ENCODE measurements around the gene TWIST2.
A peak's percentile ranks its signal among the peaks of the same experiment; 100 is the strongest.

Gene TWIST2

DNA sequence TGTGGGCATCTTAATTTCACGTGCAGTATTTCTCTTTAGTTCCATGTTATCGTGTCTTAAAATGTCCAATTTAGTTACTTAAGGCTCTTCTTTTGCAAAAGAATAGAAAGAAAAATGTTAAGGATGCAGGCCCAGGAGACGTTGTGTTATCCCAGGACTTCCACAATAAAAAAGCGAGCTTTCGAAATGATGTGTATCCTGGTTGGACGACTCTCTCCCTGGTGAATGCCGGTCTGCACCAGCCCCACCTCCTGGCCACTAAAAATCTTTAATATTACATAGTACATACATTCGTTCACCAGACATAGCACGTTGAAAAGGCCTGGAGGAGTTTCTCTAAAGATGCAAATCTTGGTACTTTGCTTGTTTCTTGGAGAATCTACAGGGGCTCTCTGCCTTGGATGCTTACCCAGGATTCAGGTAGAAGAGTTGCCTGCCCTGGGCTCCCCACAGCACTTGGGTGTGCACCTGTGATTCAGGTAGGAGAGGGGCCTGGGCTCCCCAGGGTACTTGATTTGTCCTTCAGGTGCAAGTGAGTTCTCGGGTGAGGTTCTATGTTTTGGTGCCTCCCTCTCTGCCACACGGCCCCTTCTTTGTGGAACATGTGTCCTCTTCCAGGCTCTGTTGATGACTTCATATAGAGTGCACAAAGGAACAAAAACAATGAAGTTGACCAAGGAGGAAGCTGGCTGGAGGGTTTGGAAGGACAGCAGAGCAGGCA is 26.6 kb downstream of the TWIST2 start:
- DNase-seq: no peak

DNA sequence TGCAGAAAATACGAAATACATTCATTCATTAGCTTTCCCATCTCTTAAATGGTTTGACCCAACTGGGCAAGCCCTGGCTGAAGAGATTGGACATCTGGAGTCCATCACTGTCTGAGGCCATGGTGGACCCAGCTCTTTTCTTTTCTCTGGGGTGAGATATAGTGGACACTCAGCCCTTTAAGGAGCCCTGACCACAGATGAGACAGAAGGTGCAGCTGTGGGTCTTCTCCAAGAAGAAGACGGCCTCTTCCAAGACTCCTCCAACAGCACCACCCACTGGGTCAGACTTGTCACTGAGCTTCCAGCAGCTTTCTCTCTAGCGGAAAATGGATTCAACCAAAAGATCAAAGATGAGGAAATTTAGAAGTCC is 27.2 kb downstream of the TWIST2 start:
- DNase-seq: no peak

DNA sequence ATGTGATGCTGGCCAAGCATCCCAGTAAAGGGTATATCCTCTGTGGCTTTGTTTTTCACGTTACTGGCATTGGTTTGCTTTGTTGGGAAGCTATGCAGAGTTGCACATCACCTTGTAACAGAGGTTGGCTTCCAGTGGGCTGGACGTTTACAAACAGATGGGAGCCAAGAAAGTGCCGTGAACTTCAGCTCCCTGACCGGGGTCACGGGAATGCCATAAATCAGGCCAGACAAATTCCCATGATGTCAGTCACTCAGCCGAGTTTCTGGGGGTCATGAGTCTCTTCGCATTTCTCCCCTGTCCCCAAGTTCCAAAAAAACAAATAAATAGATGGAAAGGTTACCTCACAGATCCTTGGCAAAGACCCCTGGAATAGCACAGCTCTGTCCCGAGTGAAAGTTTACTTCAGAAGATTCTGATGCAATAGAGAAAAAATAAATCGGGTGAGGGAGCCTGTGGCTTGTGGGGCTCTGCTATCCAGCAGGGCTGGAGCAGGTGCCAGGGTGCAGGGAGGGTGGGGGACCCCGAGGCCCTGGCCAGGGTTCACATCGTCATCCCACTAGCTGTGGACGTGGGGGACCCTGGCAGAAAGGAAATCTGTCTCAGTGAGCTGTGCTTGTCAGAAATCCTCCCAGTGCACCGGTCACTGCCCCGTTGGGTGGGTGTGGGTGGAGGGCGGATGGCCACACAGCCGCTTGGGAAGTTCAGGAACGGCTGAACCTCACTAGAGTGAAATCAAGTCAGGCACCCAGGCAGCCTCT is 27.8 kb downstream of the TWIST2 start:
- DNase-seq: no peak

DNA sequence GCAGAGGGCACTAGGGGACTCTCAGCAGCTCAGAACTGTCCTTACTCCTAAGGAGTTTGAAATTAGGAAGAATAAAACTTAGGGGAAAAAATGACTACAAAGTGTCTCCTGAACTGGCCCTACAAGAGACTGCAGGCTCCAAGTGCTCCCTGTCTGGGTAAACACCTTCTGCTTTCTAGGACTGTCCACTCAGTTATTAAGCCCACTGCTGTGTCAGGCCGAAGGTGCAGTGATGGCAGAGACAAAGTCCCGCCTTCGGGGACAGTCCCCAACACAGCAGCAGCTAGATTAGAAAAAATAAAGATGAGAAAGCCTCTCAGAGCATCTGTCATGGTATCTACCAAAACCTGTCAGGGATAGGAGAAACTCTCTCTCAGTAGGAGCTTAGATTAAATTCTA is 28.3 kb downstream of the TWIST2 start:
- no peak for DNase-seq

DNA sequence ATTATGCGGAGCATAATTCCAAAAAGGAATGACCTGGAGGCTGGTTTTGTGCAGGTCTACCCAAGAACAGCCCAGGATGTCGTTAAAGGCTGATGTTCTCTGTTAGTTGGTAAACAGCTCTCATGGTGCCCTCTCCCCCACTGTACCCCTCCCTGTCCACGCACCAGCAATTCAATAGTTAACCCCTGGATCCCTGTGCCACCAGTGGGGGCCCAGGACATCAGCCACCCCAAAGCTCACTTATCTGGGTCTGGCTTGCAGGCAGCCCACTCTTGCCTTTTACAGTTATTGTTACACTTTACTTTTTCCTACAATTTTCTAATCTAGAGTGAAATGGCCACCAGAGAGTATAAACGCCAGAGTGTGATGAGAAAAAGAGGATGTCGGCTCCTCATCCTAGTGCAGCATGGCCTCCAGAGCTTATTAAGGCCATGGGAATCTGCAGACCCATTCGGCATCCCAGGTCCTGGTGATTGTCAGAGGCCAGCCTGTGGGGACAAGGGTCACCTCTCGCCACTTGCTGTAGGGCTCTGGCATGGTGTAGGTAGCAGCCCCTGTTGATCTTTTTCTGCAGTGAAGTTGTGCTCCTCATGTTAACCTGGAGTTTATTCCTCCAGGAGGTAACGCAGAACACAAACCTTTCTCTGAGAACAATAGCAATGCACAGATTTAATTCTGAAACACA is 30.3 kb downstream of the TWIST2 start:
- DNase-seq: no peak

DNA sequence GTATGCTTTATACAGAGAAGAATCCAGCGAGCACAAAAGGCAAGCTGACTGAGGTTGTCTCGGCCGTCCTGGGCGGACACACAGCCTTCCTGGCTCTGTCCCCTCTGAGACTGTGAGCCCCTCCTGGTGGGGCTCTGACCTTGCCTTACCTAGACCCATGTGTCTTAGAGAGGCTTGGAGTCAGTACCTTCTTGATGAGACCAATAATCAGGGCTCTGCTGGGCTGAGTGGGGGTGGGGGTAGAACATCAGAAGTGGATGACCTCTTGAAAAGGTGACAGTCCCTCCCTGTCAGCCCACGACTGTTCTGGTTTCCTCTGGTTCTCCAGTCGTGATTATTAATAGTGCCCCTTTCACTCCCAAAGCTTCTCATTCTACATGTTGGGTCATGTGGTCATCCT is 31.2 kb downstream of the TWIST2 start:
- no peak for DNase-seq

DNA sequence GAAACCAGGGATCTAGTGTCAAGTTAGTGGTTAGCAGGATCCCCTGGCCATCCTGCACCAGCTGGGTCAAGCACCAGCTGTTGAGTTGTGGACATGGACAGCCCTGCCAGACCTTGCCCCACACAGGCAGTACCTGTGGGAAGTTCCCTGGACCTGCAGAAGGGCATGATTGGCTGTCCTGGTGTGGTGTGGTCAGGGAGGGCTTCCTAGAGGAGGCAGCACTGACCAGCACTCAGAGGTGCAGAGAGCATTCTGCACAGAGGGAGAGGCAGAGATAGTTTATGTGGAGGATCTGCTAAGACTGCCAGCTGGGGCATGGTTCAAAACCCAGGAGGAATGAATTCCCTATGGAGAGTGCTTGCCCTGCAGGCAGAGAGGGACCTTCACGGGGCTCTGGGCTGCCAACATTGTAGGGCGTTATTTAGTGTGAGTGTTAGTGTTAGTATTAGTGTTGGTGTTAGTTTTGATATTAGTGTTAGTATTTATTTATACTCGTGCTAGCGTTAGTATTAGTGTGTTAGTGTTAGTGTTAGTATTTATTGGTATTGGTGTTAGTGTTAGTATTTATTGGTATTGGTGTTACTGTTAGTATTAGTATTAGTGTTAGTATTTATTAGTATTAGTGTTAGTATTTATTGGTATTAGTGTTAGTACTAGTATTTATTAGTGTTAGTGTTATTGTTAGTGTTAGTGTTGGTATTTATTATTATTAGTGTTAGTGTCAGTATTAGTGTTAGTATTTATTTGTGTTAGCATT is 31.9 kb downstream of the TWIST2 start:
- no peak for DNase-seq

DNA sequence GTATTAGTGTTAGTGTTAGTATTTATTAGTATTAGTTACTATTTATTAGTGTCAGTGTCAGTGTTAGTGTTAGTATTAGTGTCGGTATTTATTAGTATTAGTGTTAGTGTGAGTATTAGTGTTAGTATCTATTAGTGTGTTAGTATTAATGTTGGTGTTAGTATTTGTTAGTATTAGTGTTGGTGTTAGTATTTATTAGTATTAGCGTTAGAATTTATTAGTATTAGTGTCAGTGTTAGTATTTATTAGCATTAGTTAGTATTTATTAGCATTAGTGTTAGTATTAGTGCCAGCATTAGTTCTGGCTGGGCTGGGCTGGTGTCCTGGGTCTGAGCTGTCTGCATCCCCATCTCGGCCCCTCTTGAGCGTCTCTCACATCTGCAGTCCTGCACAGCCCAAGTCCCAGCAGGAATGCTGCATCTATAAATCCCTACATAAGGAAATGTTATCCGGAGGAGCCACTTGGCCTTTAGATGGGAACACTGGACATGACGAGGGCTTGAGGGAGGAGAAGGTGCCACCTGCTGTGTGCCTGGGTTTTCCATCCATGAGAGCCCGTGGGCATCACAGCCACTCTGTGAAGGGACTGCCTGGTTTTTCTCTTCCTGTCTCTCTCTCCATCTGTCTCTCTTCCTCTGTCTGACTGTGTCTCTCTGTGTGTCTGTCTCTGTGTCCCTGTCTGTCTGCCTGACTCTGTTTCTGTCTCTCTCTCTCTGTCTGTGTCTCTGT is 33.6 kb downstream of the TWIST2 start:
- no peak for DNase-seq

DNA sequence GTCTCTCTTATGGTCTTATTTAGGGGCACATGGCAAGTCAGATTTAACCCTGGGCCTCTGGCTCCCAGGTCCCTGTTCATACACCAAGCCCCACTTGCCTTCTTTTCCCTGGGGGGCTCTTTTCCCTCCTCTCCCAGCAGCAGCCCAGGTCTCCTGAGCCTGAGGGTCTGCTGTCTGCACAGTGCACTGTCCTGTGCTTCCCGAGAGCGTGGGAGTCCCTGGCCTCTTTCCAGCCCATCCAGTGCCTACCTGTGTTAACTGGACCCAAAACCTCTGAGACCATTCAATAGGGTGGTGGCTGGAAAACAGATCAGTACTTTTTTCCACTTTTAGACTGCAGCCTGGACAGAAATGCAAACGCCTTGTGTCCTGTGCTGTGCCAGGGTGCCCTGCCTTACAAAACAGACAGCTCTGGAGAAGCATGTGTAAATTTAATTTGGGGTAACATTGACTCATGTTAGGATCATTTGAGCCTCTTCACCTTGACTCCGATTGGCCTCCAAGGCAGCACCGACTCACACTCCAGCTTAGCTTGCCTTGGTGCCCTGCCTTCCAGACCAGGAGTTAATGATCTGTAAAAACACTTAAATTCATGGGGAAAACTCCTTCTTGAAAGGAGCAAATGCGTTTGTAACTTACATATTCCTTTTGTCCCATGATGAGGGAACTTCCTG is 34.3 kb downstream of the TWIST2 start:
- no peak for DNase-seq

DNA sequence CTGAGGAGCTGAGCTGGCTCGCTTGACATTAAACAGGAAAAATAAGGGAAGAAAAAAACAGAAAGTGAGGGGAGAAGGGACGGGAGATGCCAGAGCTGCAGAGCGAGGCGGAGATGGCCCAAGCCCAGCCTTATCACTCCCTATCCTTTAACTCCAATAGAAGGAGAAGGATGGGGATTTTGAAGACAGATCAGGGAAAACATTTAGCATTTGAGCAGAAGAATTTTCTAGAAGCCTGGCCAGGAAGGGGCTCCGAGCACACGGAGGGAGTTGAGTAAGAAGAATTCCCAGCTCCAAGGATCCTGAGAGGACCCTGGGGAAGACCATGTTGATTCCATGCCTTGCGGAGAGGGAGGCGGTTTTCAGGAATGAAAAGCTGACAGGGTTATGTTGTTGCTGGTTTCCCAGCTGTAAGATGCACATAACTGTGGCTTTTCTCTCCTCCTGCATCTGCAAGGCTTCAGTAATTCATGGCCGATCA is 35.6 kb downstream of the TWIST2 start:
- DNase-seq: no peak

DNA sequence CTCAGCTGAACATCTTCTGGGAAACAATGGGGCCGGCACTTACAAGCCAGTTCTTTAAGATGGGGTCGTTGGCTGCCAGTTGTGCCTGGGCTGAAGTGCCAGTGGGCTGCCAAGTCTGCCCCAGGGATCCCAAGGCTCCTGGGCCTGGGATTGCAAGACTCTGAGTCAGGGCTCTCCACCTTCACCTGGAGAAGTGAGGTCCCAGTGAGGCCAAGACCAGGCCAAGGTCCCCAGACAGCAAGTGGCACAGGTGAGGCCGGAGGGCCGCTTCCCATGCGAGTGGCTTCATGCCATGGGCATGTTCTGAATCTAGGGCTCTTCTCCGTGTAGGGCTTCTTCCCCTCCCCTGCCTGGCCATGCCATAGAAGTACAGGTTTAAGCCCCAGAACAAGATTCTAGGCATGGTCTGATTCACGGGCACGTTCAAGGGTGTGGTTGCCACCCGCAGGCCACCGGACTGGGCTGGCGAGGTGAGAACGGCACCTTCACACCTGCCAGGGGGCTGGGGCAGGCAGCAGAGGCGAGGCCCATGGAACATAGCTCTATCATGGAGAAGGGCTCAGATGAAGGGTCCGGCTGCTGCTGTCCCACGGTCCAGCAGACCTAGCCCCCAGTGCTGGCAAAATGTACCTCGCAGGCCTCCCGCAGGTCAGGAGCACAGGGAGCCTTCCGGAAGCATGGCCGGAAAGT is 36.4 kb downstream of the TWIST2 start:
- DNase-seq: no peak

DNA sequence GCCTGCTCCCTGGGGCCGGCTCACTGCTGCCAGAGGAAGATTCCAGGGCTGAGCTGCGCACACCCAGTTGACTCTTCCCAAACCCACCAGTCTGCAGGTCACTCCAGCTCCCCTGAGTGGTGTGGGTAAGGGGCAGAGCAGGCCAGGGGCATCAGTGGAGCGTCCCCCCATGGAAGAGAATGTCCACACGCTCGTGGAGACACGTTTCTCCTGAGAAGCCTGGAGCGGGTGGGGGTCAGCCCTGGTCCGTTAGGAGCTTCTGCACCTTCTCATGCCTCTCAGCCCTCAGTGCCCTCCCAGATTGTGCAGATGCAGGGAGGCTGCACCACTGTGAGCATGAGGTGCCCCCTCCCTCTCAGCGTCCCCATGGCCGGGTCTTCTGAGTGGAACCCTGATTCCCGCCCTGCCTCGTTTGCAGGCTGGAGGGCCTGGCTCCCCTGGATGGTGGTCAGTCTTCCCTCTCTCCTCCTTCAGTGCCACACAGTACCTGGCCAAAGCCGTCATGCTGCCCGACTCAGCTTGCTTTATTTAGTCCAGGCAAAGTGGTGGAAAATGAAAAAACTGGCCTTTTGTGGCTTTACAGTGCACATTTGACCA is 37.0 kb downstream of the TWIST2 start:
- no peak for DNase-seq

DNA sequence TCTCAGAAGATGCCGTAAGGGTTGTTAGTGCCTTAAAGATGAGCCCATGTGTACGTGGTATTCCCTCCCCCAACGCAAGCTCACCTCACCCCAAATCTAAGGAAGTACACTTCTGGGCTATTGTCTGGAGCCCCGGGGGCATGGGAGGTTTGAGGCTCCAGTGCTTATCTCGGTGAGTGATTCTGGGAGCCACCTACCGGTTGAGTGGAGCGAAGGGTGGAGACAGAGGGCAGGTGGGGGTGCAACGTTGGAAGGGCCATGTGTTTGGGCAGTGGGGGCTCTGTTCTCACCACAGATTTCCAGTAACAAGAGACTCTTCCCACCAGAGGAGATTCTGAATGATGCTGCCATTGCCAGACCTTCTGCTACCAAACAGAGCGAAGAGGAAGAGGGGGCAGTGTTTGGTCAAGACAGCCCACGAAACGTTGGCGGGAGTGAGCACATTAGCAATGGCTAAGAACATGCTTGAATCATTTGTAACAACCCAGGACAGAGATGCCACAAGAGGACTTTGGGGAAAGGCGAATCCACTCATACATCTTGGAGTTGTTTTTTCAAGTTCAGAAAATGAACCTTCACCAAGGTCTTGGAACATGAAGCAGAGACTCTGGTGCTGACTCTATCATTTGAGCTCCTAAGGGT is 38.7 kb downstream of the TWIST2 start:
- no peak for DNase-seq

DNA sequence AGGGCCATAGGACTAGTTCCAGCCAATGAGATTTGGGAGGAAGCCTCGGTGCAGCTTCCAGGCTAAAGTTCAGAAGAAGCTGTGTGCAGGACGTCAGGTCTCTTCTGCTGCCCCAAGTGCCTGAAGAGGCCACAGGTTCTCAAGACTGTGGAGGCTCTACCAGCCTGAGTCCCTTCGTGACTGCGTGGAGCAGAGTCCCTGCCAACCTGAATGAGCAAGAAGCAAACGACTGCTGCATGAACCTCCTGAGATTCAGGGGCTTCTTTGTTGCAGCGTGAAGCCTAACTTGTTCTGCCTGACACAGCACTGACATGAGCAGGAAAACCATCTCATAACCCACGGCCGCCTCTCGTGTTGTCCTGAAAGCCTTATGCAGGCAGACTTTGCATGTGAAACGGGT is 39.7 kb downstream of the TWIST2 start:
- DNase-seq: no peak

DNA sequence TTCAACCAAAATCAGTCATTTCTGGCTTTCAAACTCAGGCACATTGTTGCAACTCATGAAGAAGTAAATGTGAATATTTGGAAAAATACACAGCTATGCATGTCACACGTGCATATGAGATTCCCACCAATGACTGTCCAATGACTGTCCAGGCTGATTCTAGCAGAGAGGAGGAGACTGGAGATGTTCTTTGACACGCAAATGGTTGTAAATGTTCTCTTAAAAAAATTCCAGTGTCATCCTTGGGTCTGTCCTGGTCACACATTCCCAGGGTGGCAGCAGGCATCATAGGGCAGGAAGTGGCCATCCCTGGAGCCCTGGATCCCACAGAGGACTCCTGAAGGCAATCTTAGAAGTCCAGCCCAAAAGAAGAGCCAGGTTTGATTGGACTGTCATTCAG is 40.9 kb downstream of the TWIST2 start:
- DNase-seq: no peak

DNA sequence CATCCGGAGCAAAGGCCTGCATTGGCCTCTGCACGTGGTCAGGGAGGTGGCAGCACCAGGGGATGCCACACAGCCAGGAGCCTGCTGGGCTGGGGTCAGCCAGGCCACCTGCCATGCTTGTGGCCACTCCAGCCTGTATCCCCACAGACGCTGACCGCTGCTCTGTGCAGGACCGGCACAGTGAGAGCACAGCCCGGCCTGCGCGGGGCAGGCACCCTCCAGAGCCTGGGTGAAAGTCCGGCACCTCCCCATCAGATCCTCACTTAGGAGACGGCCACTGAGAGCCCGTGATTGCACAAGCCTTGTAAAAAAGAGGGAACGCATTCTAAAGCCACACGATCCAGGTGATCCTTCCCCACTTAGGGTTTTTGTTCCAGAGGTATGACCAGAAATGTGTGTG is 42.2 kb downstream of the TWIST2 start:
- DNase-seq: no peak

DNA sequence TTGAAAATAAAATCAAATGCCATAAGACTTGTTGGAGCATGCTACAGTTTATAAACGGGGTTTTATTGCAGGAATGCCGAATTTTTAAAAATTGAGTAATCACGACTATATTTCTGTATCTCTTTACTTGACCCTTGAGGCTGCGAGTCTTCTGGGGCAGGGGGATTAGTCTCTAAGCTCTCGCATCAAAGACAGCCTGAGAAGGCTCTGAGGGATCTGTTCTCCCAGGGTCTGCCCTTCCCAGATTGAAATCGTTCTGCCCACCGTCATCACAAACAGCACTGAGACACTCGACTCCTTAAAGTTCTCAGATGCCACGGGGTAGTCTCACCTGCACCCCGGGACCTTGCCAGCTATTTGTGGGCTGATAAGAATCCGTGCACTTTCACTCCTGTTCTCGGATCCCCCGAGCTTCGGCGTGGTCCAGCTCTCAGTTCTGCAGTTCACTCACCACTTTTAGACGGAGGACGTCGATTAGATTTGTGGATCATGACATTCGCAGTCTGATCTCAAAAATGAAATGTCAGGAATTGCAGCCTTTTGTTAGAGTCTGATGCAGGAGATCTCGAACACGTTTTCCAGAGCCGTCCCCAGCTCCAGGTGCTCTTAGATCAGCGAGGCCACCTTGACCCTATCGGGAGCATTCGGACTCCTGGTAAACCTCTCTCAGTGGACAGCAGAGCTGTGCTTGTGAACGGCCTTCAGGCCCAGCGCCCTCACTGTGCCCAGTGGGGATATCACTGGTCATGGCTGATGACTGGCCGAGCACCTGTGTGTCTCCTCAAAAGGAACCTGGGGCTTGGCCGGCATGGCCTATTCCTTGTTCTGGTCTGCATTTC is 43.0 kb downstream of the TWIST2 start:
- no peak for DNase-seq

DNA sequence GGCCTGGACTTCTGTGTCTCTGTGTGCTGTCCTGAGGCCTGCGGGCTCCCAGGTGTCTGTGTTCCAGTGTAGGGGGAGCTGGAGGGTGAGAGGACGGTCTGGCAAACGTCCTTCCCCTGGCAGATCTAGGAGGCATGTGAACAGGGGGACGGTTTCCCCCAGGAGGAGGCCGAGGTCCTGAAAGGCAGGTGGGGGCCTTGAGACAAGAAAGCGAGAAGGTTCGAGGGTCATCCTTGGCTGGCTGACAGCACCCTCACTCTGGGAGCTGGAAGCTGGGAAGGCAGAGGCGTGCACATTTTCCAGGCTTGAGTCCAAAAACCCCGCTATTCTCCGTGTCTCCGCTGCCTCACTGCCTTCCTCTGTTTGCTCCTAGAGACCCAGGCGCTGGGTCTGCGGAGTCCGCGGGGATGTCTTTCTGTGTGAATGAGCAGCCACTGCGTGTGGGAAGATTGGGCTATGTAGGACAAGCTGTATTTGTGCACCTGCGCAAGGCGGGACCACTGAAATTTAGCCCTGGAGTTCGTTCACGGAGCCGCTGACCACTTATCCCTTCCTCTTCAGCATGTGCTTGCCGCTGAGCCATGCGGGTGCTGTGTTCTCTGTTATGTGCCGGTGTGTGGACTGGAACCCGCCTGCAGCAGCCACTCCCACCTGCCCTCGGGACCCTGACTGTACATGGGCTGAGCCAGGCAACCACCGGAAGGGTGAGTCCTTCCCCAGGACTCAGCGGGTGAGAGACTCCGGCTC is 43.7 kb downstream of the TWIST2 start:
- DNase-seq: peak; percentile 13

DNA sequence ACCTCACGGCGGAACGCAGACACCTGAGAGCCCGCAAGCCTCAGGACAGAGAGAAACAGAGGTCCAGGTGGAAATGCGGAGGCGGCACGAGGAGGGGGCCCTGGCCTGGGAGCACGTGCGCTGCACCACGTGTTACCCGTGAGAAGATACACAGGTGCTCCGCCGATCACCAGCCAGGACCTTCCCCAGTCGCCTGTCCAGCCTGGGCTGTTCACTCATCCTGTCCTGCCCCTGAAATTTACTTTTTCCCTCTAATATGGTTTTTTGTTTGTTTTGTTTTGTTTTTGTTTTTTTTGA is 44.3 kb downstream of the TWIST2 start:
- no peak for DNase-seq
